Ovary (tissue), 3 donors: ENCODE data around the gene RIN3.

Experiments
- EP300 ChIP-seq: sonication (generic); formaldehyde crosslinking; IDR thresholded peaks from one replicate; pipeline ENCODE4 v1.6.1; 2017; ENCODE audit warnings: antibody characterized with exemption
- POLR2A ChIP-seq: fragments of 450-650 bp; IDR thresholded peaks from one replicate; pipeline ENCODE4 v1.6.1; 2017; ENCODE audit warnings: antibody characterized with exemption, mild to moderate bottlenecking, moderate library complexity
- TF ChIP-seq, protein P1 (sequence below), 3 donors: fragments of 450-650 bp in 2 of 3; fragments of 200-600 bp in 1 of 3; IDR thresholded peaks; one replicate each; pipeline versions ENCODE4 v1.5.1 to v1.8.0; 2016 to 2022; ENCODE audit warnings: antibody characterized with exemption in 3 of 3, mild to moderate bottlenecking in 1 of 3
- donor health status: DM: no; HTN: no; CAD: no.

DNA sequence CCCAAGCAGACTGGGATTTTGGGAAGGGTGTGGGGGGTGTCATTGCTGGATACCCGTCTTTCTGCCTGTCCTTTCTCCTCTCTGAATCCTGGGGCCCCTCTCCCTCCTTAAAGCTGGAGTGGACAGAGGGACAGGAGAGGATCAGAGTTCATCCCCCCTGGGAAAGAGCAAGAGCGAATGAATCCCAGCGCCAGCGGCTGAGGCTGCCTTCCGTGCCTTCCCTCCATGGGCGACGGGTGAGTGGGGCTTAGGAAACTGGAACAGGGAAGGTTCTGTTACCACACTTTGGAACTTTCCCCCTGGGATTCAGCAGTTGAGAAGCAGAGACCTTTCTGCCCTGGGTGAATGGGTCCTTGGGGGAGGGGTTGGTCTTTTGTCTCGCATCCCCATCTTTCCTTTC, 16.2 kb upstream of the RIN3 start:
- TF ChIP-seq, protein P1, sequence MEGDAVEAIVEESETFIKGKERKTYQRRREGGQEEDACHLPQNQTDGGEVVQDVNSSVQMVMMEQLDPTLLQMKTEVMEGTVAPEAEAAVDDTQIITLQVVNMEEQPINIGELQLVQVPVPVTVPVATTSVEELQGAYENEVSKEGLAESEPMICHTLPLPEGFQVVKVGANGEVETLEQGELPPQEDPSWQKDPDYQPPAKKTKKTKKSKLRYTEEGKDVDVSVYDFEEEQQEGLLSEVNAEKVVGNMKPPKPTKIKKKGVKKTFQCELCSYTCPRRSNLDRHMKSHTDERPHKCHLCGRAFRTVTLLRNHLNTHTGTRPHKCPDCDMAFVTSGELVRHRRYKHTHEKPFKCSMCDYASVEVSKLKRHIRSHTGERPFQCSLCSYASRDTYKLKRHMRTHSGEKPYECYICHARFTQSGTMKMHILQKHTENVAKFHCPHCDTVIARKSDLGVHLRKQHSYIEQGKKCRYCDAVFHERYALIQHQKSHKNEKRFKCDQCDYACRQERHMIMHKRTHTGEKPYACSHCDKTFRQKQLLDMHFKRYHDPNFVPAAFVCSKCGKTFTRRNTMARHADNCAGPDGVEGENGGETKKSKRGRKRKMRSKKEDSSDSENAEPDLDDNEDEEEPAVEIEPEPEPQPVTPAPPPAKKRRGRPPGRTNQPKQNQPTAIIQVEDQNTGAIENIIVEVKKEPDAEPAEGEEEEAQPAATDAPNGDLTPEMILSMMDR (IDR thresholded peaks at IDR 0.05) = no peak
- TF ChIP-seq EP300 (no peak), POLR2A (no peak)
